GM18861 (cell line): ENCODE results near the gene CALML3.
"Not testable (repeated sequence)": the region's sequence is repeated elsewhere in the genome, so short reads cannot be mapped to it uniquely, and the experiment has no call there.

Experiments used
- ATAC-seq: cut with Tn5 transposase; IDR thresholded peaks from one replicate; pipeline ENCODE4 v1.9.1; 2021; ENCODE audit not compliant: unreplicated experiment

CALML3 gene

DNA sequence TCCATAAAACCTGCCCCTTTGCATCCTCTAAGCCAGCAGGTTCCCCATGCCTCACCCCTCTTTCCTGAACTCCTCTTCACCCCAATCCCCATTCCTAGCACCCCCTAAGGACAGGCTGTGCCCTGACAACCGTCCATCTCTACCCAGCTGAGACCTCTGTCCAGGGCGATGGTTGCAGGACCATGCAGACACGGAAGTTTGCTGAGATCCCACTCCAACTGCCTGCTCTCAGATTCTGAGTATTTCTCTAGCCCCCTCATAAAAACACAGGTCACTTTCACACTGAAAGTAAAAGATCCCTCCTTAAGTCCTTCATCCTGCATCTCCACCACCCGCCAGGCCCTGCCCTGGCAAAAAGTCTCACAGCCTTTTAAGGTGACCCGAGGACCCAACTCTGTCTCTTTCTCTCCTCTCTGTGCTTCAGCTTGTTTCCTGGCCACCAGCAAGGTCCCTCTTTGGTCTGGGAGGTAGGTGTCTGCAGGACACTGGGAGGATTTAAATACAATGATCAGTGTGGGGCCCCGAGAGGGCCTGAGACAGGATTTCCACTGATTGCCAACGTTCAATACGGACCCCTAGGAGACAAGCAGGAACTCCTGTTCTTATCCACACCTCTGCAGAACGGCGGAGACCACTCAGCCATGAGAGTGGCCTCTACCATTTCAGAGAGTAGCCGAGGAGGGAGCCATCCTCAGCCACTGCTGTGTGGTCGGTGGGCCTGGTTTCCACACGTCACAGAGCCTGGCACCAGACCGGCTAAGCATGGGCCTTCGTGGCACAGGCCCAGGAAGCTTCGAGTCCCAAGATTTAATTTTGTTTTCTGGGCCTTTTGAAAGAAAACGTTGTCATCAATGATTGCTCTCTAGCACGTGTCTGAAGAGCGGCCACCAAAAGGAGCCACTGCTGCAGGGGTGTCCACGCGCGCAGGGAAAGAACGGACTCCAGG is 27.9 kb downstream of the CALML3 start:
- no peak for ATAC-seq

- ATAC-seq, result no peak
Measured at GRCh38 chr10:5553400-5554170, 28.8 kb downstream of the CALML3 start.

DNA sequence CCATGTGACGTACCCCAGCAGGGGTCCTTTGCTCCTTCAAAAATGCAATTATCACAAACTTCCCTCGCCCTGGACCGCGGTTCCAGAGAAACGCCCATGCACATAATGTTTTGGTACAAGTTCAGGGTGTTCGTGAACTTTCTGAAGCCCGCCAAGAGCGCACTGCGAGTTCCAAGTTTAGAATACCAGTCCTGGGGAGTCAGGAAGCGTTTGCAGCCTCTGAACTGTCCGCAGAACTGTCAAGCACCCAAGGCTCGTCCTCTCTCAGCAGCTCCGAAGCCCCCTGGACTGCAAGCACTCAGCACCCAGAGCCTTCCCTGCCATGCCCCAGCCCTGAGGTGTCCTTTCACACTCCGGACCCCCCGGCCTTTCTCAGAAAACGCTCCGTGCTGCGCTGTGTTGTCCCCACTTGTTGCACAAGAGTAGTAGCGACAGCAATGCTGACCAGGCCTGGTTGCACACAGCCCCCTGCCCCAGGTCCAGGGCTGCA is 30.3 kb downstream of the CALML3 start:
- no peak for ATAC-seq

DNA sequence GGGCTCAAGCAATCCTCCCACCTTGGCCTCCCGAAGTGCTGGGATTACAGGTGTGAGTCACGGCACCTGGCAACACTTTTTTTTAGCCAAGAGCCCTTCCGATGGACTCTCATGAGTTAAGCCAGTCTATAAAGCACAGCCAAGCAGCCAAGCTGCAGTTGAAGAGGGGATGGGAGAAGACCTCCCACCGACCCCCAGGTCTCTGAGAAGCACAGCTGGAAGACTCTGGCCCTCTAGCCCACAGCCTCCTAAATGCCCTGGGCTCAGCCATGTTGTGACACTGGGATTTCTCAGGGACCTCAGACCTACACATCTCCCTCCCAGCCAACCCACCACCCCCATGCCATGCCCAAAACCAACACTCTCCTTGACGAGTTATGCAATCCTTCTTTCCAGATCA is 31.1 kb downstream of the CALML3 start:
- ATAC-seq, result no peak

- ATAC-seq, result no peak
Measured at GRCh38 chr10:5556576-5556975, 31.8 kb downstream of the CALML3 start.

DNA sequence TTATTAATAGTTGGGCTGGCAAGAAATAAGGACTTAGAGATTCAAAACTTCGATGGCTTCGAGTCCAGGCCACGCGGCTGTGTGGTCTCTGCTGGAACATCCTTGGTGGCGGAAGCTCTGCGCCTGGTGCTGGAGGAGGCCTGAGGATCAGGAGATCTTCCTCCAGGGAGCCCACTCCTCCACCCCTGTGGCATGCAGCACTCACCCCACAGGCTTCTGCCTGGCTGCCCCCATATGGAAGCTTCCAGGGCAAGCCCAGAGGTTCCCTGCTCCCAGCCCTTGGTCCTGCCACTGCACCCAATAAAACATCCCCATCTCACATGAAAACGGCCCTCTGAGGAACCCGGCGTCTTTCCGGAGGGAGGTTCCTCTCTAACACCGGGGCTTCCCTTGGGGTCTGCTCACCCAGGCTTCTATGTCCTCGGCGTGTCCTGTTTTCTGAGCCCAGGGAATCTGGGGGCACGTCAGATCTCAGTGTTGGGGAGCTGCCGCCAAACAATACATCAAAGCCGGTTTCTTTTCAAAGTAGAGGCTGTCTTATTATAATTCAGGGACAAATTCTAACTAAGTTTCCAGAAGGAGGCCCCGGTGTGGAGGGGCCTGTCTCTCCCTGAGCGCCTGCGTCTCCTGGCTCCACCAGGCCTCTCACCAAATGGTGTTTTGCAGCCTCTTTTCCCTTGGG is 32.4 kb downstream of the CALML3 start:
- no peak for ATAC-seq

DNA sequence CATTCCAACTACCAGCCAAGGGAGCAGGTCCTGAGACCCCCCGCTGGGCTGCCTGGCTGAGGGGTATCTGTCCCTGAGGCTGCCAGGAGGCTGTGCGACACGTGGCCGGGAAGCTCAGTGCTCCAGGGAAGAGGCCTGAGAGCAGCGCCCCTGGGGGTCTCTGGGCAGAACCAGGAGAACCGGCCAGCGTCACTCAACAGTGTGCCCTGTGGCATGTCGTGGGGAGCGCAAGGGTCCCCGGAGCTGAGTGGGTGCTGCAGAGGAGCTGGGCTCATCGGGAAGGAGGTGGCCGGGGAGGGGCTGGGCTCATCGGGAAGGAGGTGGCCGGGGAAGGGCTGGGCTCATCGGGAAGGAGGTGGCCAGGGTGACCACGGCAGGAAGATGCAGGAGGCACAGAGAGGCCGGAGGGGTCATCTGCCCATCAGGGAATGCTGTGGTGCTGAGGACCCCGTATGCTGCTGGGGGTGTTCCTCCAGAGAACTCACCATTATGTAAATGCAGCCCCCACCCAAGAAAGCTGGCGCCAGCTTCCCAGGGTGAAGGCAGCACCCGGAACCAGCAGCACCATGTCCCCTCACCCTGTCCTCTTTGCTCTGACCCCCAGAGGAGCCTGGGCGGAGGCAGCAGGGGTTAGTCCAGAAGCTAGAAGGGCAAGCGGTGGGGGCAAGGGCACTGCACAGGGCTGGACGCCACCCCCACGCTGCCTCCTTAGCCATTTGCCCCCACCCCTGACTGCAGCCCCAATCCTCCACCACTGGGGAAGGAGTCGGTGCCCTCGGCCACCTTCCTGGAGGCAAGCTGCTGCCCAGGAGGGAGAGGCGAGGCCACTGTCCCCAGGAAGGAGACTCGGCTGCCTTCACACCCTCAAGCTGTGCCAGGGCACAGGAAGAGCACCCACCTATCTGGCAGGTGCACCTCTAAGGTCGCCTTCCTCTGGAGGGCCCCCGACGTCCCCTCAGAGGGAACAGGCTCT is 33.3 kb downstream of the CALML3 start:
- no peak for ATAC-seq

- not testable (repeated sequence) for ATAC-seq
Measured at GRCh38 chr10:5559022-5559421, 34.3 kb downstream of the CALML3 start.

DNA sequence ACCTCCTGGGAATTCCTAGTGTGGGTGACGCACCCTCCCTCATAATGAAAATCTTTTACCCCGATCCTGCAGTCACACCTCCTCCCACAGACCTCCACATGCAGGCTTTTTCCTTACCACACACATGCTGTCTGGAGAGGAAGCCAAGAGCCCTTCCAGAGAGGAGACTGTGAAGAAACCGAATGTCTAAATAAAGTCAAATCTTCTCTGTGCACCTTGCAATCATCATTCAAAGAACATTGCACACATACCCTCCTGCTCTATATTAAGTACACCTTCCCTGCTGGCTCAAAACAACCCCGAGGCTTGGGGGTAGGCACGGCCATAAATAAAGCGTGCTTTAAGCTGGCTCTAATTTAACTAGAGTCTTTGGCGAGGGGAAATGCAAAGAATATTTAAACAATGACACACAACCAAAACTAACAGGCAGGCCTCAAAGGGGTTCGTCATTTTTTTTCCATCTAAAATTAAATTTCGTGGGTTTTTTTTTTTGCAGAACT is 34.9 kb downstream of the CALML3 start:
- ATAC-seq, result no peak

- no peak for ATAC-seq
Measured at GRCh38 chr10:5560142-5560816, 35.5 kb downstream of the CALML3 start.

- ATAC-seq, result no peak
Measured at GRCh38 chr10:5560817-5561703, 36.3 kb downstream of the CALML3 start.

- no peak for ATAC-seq
Measured at GRCh38 chr10:5561704-5562645, 37.2 kb downstream of the CALML3 start.

- no peak for ATAC-seq
Measured at GRCh38 chr10:5563321-5563961, 38.7 kb downstream of the CALML3 start.

DNA sequence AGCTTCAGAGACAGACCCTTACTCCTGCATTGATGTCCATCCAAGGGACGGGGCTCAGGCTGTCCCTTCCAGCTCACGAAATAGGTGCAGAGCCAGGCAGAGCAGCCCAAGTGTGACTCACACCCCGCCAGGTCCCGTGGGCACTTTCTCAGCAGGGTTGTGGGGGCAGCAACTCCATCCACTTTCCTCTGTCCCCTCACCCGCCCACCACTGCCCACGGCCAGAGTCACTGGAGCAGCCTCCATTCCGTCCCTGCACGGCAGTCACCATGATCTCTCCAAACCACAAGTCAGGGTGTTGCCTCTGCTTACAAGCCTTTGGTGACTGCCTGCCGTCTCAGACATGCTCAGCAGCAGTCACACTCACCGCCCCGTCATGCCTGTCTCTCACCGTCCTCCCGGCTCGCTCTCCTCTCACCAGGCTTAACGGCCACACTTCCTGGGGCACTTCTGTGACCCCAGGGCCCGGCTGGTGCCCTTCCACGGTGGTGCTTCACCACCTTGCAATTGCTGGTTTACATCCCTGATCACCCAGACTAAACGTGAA is 39.3 kb downstream of the CALML3 start:
- no peak for ATAC-seq

GRCh38 chr10:5564537-5565204 is 39.9 kb downstream of the CALML3 start:
- ATAC-seq, result no peak

DNA sequence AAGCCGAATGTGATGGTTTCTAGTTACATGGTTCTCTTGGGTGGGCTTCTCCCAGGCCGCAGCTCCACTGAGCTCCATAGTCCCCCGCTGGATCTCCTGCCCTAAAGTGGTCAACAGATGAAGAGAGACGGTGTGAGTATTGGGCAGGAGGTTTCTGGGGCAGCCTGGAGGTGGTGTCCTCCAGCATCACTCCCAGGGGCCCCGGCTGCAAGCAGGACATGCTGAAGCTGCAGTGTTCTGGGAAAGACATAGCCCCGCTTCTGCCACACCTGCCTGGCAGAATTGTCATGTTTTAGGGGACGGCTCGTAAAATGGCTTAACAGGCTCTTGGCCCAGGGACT is 40.4 kb downstream of the CALML3 start:
- ATAC-seq, result no peak
